WI38 (cell line): ENCODE data around the gene SERPINB3.

Experiments used
- H3K4me3 ChIP-seq: 2 replicates; pipeline ENCODE4 v1.5.1; 2011; ENCODE audit warnings: low read depth, mild to moderate bottlenecking, control low read depth, low read length
- TF ChIP-seq, protein P1 (sequence below): IDR thresholded peaks from 2 replicates; pipeline ENCODE4 v1.5.1; 2012; ENCODE audit warnings: low read depth, mild to moderate bottlenecking, control low read depth, low read length

The SERPINB3 gene

DNA sequence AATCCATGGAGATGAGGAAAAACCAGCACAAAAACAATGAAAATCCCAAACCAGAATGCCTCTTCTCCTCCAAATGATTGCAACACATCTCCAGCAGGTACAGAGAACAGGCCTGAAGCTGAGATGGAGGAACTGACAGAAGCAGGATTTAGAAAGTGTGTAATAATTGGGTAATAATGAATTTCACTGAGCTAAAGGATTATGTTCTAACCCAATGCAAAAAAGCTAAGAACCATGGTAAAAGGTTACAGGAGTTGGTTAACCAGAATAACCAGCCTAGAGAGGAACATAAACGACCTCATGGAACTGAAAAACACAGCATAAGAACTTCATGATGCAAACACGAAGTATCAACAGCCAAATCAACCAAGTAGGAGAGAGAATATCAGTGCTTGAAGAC is 27.4 kb upstream of the SERPINB3 start:
- no peak overlapping the region for H3K4me3 ChIP-seq
- TF ChIP-seq, protein P1, sequence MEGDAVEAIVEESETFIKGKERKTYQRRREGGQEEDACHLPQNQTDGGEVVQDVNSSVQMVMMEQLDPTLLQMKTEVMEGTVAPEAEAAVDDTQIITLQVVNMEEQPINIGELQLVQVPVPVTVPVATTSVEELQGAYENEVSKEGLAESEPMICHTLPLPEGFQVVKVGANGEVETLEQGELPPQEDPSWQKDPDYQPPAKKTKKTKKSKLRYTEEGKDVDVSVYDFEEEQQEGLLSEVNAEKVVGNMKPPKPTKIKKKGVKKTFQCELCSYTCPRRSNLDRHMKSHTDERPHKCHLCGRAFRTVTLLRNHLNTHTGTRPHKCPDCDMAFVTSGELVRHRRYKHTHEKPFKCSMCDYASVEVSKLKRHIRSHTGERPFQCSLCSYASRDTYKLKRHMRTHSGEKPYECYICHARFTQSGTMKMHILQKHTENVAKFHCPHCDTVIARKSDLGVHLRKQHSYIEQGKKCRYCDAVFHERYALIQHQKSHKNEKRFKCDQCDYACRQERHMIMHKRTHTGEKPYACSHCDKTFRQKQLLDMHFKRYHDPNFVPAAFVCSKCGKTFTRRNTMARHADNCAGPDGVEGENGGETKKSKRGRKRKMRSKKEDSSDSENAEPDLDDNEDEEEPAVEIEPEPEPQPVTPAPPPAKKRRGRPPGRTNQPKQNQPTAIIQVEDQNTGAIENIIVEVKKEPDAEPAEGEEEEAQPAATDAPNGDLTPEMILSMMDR, result no peak

DNA sequence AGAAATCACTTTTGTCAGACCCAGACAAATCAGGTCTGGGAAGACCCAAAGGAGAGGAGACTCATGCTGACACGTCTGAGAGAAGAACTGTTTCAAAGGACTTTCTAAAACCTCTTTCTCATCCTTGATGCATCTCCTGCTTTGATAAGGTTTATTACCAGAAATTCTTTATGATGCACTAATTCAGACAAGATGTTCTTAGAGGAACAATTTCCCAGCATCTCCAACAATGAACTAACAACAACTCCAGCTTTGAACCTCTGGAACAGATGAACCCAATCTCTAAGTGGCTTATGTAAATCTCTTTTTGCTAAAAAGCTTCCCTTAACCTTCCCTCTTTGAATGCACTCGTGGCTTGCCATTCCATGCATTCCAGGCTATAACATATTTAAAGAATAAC is 25.2 kb upstream of the SERPINB3 start:
- TF ChIP-seq, protein P1, result no peak

DNA sequence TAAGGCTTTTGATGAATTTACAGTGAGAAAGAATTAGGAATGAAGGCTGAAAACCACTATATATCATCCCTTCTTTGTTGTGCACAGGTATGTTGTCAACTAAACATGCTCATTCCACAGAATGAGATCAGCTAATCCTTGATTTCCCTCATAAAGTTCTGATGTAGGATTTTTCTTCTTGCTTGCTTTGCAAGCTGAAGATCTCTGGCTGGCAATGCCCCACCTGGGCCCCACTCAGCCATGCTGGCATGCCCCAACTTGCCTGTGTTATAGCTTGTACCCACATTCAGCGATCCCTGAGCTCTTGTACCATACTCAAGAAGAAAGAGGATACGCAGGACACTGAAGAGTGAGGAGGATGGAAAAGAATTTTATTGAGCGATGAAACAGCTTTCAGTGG is 23.0 kb upstream of the SERPINB3 start:
- H3K4me3 ChIP-seq, result no peak overlapping the region
- TF ChIP-seq, protein P1, result no peak

More for the DNA sequence above, 25.2 kb upstream of the SERPINB3 start:
- H3K4me3 ChIP-seq, result no peak overlapping the region

DNA sequence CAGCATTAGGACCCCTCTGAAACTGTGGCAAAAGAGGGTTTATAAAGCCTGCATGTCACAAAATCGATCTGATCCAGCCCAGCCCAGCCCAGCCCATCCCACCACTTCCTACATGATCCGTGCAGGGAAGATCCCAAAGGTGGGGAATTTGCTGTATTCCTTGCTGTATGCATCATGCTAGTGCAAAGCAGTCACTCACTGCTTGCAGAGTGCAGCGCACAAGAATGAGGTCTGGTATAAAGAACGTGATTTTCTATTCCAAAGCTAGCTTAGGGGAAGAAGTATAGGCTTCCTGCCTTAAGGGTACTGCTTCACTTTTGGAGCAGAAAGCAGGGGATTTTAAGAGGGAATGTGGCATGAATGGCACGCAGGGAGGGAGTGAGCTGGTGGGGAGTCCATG is 22.2 kb upstream of the SERPINB3 start:
- no peak overlapping the region for H3K4me3 ChIP-seq
- TF ChIP-seq, protein P1, result no peak

DNA sequence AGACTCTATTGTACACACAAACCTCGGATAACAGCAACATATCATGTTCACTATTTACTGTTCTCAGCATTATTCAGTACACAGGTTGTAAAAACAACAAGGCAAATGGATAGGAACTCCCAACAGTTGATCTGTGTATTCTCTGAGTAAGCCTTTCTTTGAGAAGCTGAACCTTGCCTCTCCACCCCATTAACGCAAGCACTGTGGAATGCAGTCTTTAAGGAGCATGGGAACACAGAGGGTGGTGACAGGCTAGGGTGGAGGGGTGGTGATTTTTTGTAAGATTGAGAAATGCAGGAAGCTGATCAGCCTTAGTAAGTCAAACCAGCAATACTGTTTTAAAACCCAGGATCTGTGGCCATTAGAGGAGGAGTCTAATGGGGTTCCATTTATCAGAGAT is 21.5 kb upstream of the SERPINB3 start:
- H3K4me3 ChIP-seq, result no peak overlapping the region
- TF ChIP-seq, protein P1, result no peak

DNA sequence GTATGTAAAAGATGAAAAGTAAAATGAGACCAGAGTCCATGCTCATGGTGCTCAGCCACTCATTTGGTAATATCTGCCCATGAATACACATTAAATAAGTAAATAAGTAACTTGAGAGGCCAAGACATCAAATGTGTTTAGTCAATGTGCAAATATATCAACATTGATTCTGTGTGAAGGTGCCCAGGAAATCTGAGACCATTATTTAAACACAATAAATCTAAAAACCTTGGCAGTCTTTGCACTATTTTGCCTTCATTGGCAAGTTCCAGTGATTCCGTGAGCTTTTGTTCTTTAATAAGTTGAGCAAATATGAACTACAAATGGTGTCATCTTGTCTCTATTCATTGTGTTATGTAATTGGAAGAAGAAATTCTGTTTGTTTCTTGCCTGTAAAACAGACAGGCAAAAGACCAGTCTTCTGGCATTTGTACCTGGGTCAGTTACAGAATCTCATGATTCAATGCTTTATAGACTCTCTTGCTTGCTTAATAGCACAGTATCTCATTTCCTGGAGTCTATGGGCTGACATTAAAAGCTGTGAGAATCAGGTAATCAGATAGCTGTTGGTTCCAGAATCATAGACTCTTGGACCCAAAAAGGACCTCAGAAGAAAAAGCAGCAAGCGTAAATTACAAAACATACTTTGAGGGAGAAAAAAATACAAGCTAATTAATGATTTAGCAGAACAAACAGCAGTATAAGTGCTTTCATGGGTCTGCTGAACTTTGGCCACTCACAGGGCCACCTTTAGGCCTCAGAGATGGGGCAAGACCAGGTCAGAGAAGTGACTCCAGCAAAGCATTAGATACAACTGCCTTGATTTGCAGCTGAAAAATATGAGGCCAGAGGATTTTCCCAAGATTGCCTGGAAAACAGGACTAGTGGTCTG is 20.0 kb upstream of the SERPINB3 start:
- no peak overlapping the region for H3K4me3 ChIP-seq
- TF ChIP-seq, protein P1, result no peak

DNA sequence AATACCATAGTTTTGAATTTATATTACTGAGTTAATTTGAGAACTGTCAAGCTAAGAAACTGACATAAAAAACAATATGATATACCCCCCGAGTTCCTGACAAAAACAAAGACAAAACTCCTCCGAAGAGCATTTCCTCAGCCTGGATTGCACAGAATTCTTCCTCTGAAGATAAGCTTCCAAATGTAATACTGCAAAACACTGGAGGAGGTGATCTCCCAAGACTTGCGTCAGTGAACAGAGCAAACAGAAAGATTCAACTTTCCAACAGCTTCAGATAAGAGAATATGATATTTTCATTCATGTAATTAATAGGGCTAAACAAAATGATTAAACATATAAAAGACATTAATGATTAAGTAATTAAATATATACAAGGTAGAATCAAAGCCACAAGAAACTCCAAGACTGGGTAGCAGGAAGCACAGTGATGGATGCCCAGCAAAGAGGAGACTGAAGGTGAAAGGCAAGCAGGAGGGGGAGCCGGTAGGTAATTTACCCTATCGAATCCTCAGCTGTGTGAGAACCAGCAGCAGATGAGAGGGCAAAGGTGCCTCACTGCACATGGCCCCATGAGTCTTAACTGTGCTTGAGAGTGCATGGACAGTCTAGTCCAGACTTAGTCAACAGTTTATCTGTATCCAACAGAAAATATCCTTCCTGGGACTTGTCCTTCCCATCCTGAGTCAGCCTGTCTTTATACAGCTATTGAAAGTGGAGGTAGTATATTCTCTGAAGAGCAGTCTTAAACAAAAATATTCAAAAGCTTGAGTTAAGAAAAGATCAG is 18.3 kb upstream of the SERPINB3 start:
- H3K4me3 ChIP-seq, result no peak overlapping the region
- TF ChIP-seq, protein P1, result no peak
